Measurements from ENCODE around the gene UBE2K.

- TF ChIP-seq CTCF (IDR thresholded peaks at IDR 0.05; ENCODE audit: insufficient read depth, low read length, poor library complexity, severe bottlenecking) = no peak
- TF ChIP-seq EZH2phosphoT487 (conservative IDR thresholded peaks at IDR 0.05; ENCODE audit: low read length) = no peak
These were observed 32.1 kb downstream of the UBE2K start for GRCh38 chr4:39730072-39730471.

All from SU-DHL-6 (cell line).